Activated CD4-positive, alpha-beta T cell treated with anti-CD3 and anti-CD28 coated beads, Interleukin-2, amount 10 ng/mL, durations not matched to agents 24 days and 14 days (primary cell): Measurements from ENCODE around the gene FMN2. TPM values are rescaled to one million over a fixed set of nuclear protein-coding genes. Genes with fewer than 3 reads are reported as not detected.

Source experiments
- DNase-seq: peaks from one replicate; pipeline ENCODE4 v3.0.0; 2022
- H3K27ac Mint-ChIP-seq: one replicate; pipeline ENCODE4 v1.8.0; 2022; ENCODE audit warnings: mild to moderate bottlenecking, mixed read lengths
- H3K27me3 Mint-ChIP-seq: one replicate; pipeline ENCODE4 v1.8.0; 2022; ENCODE audit warnings: mixed read lengths
- H3K36me3 Mint-ChIP-seq: one replicate; pipeline ENCODE4 v1.8.0; 2022; ENCODE audit warnings: low read depth, mild to moderate bottlenecking, mixed read lengths
- H3K4me1 Mint-ChIP-seq: one replicate; pipeline ENCODE4 v1.8.0; 2021; ENCODE audit warnings: mixed read lengths
- H3K4me3 Mint-ChIP-seq: one replicate; pipeline ENCODE4 v1.8.0; 2022; ENCODE audit warnings: mild to moderate bottlenecking, moderate library complexity, mixed read lengths
- H3K9me3 Mint-ChIP-seq: one replicate; pipeline ENCODE4 v1.8.0; 2021; ENCODE audit warnings: mixed read lengths
- intact Hi-C: fragments of 100-400 bp; cut with micrococcal nuclease; formaldehyde crosslinking; loops from one replicate; pipeline ENCODE4 v1.15.1; 2023
- total RNA-seq: library from RNA; stranded (reverse); gene quantifications from 2 replicates; pipeline ENCODE4 v1.2.3, GENCODE V29; 2022

The FMN2 gene
- total RNA-seq, 1 donor from 2014 or later = not detected

GRCh38 chr1:240090014-240090413 lies 1.7 kb upstream of the FMN2 start:
- intact Hi-C loops = no loop called here

GRCh38 chr1:240090957-240091600 lies 604 bp upstream of the FMN2 start:
- intact Hi-C loops = no loop called here
- H3K27me3 Mint-ChIP-seq = peaks cover 31% of the 10 kb centered on the region
- DNase-seq = no peak
- peak overlapping the region; percentile 22 for H3K4me3 Mint-ChIP-seq
- no peaks in the 10 kb centered on the region for H3K9me3 Mint-ChIP-seq
- H3K4me1 Mint-ChIP-seq = no peaks in the 10 kb centered on the region
- H3K36me3 Mint-ChIP-seq = no peaks in the 10 kb centered on the region
- no peak overlapping the region for H3K27ac Mint-ChIP-seq

More at GRCh38 chr1:240090014-240090413, 1.7 kb upstream of the FMN2 start:
- Mint-ChIP-seq H3K36me3 (no peaks in the 10 kb centered on the region), H3K27ac (no peak overlapping the region), H3K4me3 (no peak overlapping the region), H3K4me1 (no peaks in the 10 kb centered on the region), H3K9me3 (no peaks in the 10 kb centered on the region), H3K27me3 (peaks cover 30% of the 10 kb centered on the region)
- no peak for DNase-seq

GRCh38 chr1:240092301-240093119 lies 827 bp downstream of the FMN2 start:
- H3K27me3 Mint-ChIP-seq = peaks cover 28% of the 10 kb centered on the region
- H3K4me3 Mint-ChIP-seq = no peak overlapping the region
- H3K9me3 Mint-ChIP-seq = no peaks in the 10 kb centered on the region
- no peaks in the 10 kb centered on the region for H3K4me1 Mint-ChIP-seq
- no peak overlapping the region for H3K27ac Mint-ChIP-seq
- H3K36me3 Mint-ChIP-seq = no peaks in the 10 kb centered on the region
- DNase-seq = no peak
- intact Hi-C loops = no loop called here

GRCh38 chr1:240093120-240093961 lies 1.7 kb downstream of the FMN2 start:
- no peaks in the 10 kb centered on the region for H3K9me3 Mint-ChIP-seq
- H3K27me3 Mint-ChIP-seq = peaks cover 26% of the 10 kb centered on the region
- H3K4me3 Mint-ChIP-seq = no peak overlapping the region
- no peaks in the 10 kb centered on the region for H3K4me1 Mint-ChIP-seq
- intact Hi-C loops = no loop called here
- no peak for DNase-seq
- H3K36me3 Mint-ChIP-seq = no peaks in the 10 kb centered on the region
- H3K27ac Mint-ChIP-seq = no peak overlapping the region

GRCh38 chr1:240094041-240094722 lies 2.5 kb downstream of the FMN2 start:
- intact Hi-C loops = no loop called here
- H3K4me3 Mint-ChIP-seq = no peak overlapping the region
- no peak for DNase-seq
- H3K27me3 Mint-ChIP-seq = peaks cover 26% of the 10 kb centered on the region
- H3K27ac Mint-ChIP-seq = no peak overlapping the region
- H3K9me3 Mint-ChIP-seq = no peaks in the 10 kb centered on the region
- H3K36me3 Mint-ChIP-seq = no peaks in the 10 kb centered on the region
- no peaks in the 10 kb centered on the region for H3K4me1 Mint-ChIP-seq

- no peaks in the 10 kb centered on the region for H3K36me3 Mint-ChIP-seq
- no peak for DNase-seq
- peaks cover 16% of the 10 kb centered on the region for H3K27me3 Mint-ChIP-seq
- H3K27ac Mint-ChIP-seq = no peak overlapping the region
- H3K9me3 Mint-ChIP-seq = no peaks in the 10 kb centered on the region
- intact Hi-C loops = no loop called here
- no peak overlapping the region for H3K4me3 Mint-ChIP-seq
- no peaks in the 10 kb centered on the region for H3K4me1 Mint-ChIP-seq
These were observed 5.3 kb downstream of the FMN2 start for GRCh38 chr1:240096974-240097373.

- no peaks in the 10 kb centered on the region for H3K9me3 Mint-ChIP-seq
- peaks cover 13% of the 10 kb centered on the region for H3K27me3 Mint-ChIP-seq
- no peak overlapping the region for H3K27ac Mint-ChIP-seq
- H3K4me3 Mint-ChIP-seq = no peak overlapping the region
- no peaks in the 10 kb centered on the region for H3K36me3 Mint-ChIP-seq
- intact Hi-C loops = no loop called here
- no peak for DNase-seq
- no peaks in the 10 kb centered on the region for H3K4me1 Mint-ChIP-seq
These were observed 6.9 kb downstream of the FMN2 start for GRCh38 chr1:240098534-240098933.

- DNase-seq = no peak
- intact Hi-C loops = no loop called here
- H3K4me1 Mint-ChIP-seq = no peaks in the 10 kb centered on the region
- H3K36me3 Mint-ChIP-seq = no peaks in the 10 kb centered on the region
- peaks cover 8% of the 10 kb centered on the region for H3K27me3 Mint-ChIP-seq
- no peaks in the 10 kb centered on the region for H3K9me3 Mint-ChIP-seq
- H3K27ac Mint-ChIP-seq = no peak overlapping the region
- no peak overlapping the region for H3K4me3 Mint-ChIP-seq
These were observed 7.6 kb downstream of the FMN2 start for GRCh38 chr1:240099329-240099728.

- H3K4me3 Mint-ChIP-seq = no peak overlapping the region
- H3K27me3 Mint-ChIP-seq = peaks cover 8% of the 10 kb centered on the region
- intact Hi-C loops = no loop called here
- no peak for DNase-seq
- H3K9me3 Mint-ChIP-seq = no peaks in the 10 kb centered on the region
- no peak overlapping the region for H3K27ac Mint-ChIP-seq
- H3K4me1 Mint-ChIP-seq = no peaks in the 10 kb centered on the region
- no peaks in the 10 kb centered on the region for H3K36me3 Mint-ChIP-seq
These were observed 8.1 kb downstream of the FMN2 start for GRCh38 chr1:240099748-240100147.

GRCh38 chr1:240100371-240100934 lies 8.8 kb downstream of the FMN2 start:
- H3K36me3 Mint-ChIP-seq = no peaks in the 10 kb centered on the region
- intact Hi-C loops = no loop called here
- H3K4me3 Mint-ChIP-seq = no peak overlapping the region
- H3K4me1 Mint-ChIP-seq = no peaks in the 10 kb centered on the region
- DNase-seq = no peak
- no peak overlapping the region for H3K27ac Mint-ChIP-seq
- no peaks in the 10 kb centered on the region for H3K9me3 Mint-ChIP-seq
- peaks cover 8% of the 10 kb centered on the region for H3K27me3 Mint-ChIP-seq

GRCh38 chr1:240101306-240101705 lies 9.6 kb downstream of the FMN2 start:
- H3K4me1 Mint-ChIP-seq = no peaks in the 10 kb centered on the region
- H3K4me3 Mint-ChIP-seq = no peak overlapping the region
- peaks cover 6% of the 10 kb centered on the region for H3K27me3 Mint-ChIP-seq
- DNase-seq = no peak
- no peak overlapping the region for H3K27ac Mint-ChIP-seq
- no peaks in the 10 kb centered on the region for H3K9me3 Mint-ChIP-seq
- H3K36me3 Mint-ChIP-seq = no peaks in the 10 kb centered on the region
- intact Hi-C loops = no loop called here

GRCh38 chr1:240101737-240102136 lies 10.1 kb downstream of the FMN2 start:
- no peaks in the 10 kb centered on the region for H3K36me3 Mint-ChIP-seq
- intact Hi-C loops = no loop called here
- DNase-seq = no peak
- H3K27me3 Mint-ChIP-seq = peaks cover 6% of the 10 kb centered on the region
- H3K4me3 Mint-ChIP-seq = no peak overlapping the region
- no peaks in the 10 kb centered on the region for H3K4me1 Mint-ChIP-seq
- no peak overlapping the region for H3K27ac Mint-ChIP-seq
- H3K9me3 Mint-ChIP-seq = no peaks in the 10 kb centered on the region

- intact Hi-C loops = no loop called here
- Mint-ChIP-seq H3K36me3 (no peaks in the 10 kb centered on the region), H3K27me3 (peaks cover 4% of the 10 kb centered on the region), H3K4me1 (no peaks in the 10 kb centered on the region), H3K9me3 (no peaks in the 10 kb centered on the region), H3K4me3 (no peak overlapping the region), H3K27ac (no peak overlapping the region)
- no peak for DNase-seq
These were observed 13.0 kb downstream of the FMN2 start for GRCh38 chr1:240104672-240105071.
